Activated CD8-positive, alpha-beta memory T cell treated with anti-CD3 and anti-CD28 coated beads, Interleukin-2, amount 10 ng/mL, durations not matched to agents 7 days and 5 days (primary cell): Measurements from ENCODE around the gene TFF1. TPM values are rescaled to one million over a fixed set of nuclear protein-coding genes. Genes with fewer than 3 reads are reported as not detected.

Experiments
- ATAC-seq: fragments of 150-1000 bp; cut with Tn5 transposase; one replicate; pipeline ENCODE4 v1.10.0; 2021; ENCODE audit warnings: moderate library complexity
- CTCF ChIA-PET: fragments of 350-600 bp; sonication (Branson Sonifier 250); formaldehyde crosslinking; loops from one replicate; lab custom pipeline; 2021; ENCODE audit warnings: antibody characterized with exemption; lab: Charles Lee
- DNase-seq: peaks from one replicate; pipeline ENCODE4 v3.0.0-alpha.2; 2020
- H3K27ac Mint-ChIP-seq: one replicate; pipeline ENCODE4 v1.8.0; 2021; ENCODE audit warnings: mild to moderate bottlenecking, mixed read lengths
- H3K27me3 Mint-ChIP-seq: one replicate; pipeline ENCODE4 v1.8.0; 2021; ENCODE audit warnings: mixed read lengths
- H3K36me3 Mint-ChIP-seq: one replicate; pipeline ENCODE4 v1.8.0; 2021; ENCODE audit warnings: mild to moderate bottlenecking, mixed read lengths
- H3K4me1 Mint-ChIP-seq: one replicate; pipeline ENCODE4 v1.8.0; 2021; ENCODE audit warnings: mixed read lengths
- H3K4me3 Mint-ChIP-seq: one replicate; pipeline ENCODE4 v1.8.0; 2021; ENCODE audit warnings: mild to moderate bottlenecking, moderate library complexity, mixed read lengths
- H3K9me3 Mint-ChIP-seq: one replicate; pipeline ENCODE4 v1.8.0; 2022; ENCODE audit warnings: low read depth, mixed read lengths
- total RNA-seq, 2 experiments: library from RNA; stranded (reverse); gene quantifications; one replicate each; pipeline ENCODE4 v1.2.3, GENCODE V29; 2021

The TFF1 gene
- total RNA-seq, 2 experiments from 2014 or later = not detected

DNA sequence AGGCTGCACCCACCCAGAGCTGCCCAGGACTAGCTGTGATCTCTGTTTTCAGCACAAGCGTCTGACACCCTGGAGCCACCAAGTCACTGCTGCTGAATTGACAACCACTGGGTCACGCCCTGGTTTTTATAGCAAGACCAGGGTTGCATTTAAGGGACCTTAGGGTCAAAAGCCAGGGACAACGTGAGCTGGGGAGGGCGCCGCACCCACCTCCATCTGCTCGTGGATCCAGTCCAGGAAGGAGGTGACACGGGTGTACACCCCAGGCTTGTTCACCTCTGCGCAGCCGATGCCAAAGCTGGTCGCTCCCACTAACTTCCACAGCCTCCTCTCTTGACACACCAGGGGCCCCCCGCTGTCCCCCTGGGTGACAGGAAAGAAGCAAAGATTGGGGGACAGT is 9.2 kb upstream of the TFF1 start:
- no peak overlapping the region for H3K4me3 Mint-ChIP-seq

DNA sequence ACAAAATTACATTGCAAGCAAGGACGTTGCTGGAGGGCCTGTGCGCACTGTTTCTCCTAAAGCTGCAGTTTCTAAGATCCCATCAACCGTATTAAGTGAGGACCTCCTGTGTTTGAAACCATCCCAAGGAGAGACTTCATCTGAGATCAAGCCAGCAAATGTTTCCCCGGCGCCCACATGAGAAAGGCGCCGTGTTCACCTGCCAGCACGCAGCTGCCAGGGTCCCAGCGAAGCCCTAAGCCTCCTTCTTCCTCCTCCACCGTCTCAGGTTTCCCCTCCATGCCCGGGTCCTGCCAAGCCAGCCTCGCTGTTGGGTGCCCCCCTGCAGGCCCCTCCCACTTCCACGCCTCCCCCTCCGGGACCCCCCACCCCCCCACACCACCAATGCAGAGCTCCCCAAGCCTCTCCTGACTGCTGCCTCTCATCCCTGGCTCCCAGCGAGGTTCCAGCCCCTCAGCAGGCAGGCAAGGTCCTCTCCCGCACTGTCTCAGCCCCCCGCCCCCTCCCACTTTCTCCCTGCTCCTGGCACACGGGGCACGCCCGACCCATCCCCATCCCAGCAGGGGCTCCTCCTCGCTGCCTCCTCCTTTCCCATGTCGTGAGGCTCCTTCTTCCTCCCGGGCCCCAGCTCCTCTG is 8.6 kb upstream of the TFF1 start:
- ATAC-seq (peak; percentile 37), DNase-seq (no peak)
- peaks cover 25% of the 10 kb centered on the region for H3K4me1 Mint-ChIP-seq
- no peaks in the 10 kb centered on the region for H3K9me3 Mint-ChIP-seq
- H3K36me3 Mint-ChIP-seq = peaks cover 3% of the 10 kb centered on the region
- H3K27ac Mint-ChIP-seq = peak overlapping the region; percentile 73
- no peaks in the 10 kb centered on the region for H3K27me3 Mint-ChIP-seq
- CTCF ChIA-PET = interaction anchor here (0.7 to 1.9 kb wide), 5 partner anchors 17 to 229 kb away, joined by 3 to 9 read pairs (median 3); no protein-coding TSS in a partner anchor
- no peak overlapping the region for H3K4me3 Mint-ChIP-seq

More for the DNA sequence above, 9.2 kb upstream of the TFF1 start:
- CTCF ChIA-PET = interaction anchor here (1.0 to 1.9 kb wide), 3 partner anchors 17 to 230 kb away, joined by 3 to 9 read pairs (median 3); no protein-coding TSS in a partner anchor
- H3K36me3 Mint-ChIP-seq = peaks cover 3% of the 10 kb centered on the region
- no peaks in the 10 kb centered on the region for H3K9me3 Mint-ChIP-seq
- ATAC-seq = no peak
- DNase-seq = no peak
- no peaks in the 10 kb centered on the region for H3K27me3 Mint-ChIP-seq
- H3K4me1 Mint-ChIP-seq = peaks cover 25% of the 10 kb centered on the region
- H3K27ac Mint-ChIP-seq = no peak overlapping the region

DNA sequence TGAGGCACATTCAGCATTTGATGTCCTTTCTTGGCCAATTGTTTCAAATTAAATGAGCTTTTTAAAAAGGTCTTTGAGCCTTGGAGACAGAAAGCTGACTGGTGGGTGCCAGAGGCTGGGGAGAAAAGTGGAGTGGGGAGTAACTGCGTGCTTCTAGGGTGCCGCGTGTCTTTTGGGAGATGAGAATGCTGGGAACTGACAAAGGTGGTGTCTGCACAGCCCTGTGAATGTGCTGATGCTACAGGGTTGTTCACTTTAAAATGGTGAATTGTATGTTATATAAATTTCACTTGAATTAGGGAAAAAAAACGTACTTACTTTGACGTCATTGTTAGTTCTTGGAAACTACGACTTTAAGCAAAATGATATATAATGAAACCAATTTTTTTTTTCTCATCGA is 8.1 kb upstream of the TFF1 start:
- no peak for DNase-seq
- peak; percentile 35 for ATAC-seq
- Mint-ChIP-seq H3K36me3 (peaks cover 3% of the 10 kb centered on the region), H3K9me3 (no peaks in the 10 kb centered on the region), H3K27ac (peak overlapping the region; percentile 73), H3K4me1 (peaks cover 25% of the 10 kb centered on the region), H3K27me3 (no peaks in the 10 kb centered on the region), H3K4me3 (no peak overlapping the region)
- CTCF ChIA-PET = interaction anchor here (0.7 to 1.9 kb wide), 3 partner anchors 29 to 152 kb away, joined by 3 to 9 read pairs (median 3); no protein-coding TSS in a partner anchor

DNA sequence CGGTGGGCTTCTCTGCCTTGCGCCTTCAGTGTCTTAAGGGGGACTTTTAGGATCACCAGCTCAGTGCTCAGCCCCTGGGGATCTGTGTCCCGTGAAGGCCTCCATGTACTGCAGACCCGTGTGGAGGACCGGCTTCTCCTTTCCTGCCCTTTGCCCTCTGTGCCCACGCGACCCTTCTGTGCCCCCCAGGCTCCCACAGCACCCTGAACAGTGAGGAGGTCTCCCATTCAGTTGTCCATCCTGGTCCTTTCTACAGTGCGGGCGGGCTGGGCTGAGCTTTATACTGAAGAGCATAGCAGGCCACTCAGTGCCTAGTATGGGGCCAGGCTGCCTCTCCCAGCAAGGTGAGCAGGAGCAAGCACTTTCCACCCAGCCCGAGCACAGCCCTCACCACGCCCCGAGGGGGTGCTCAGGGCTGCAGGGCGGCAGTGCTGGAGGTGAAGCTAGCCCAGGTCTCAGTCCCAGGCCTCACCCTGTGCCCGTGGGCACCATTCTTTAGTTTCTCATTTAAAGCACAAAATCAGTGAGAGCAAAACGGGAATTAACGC is 7.6 kb upstream of the TFF1 start:
- Mint-ChIP-seq H3K4me1 (peaks cover 25% of the 10 kb centered on the region), H3K27ac (peak overlapping the region; percentile 73), H3K9me3 (no peaks in the 10 kb centered on the region), H3K4me3 (no peak overlapping the region), H3K27me3 (no peaks in the 10 kb centered on the region), H3K36me3 (peaks cover 3% of the 10 kb centered on the region)
- ATAC-seq = peak; percentile 32
- no peak for DNase-seq
- CTCF ChIA-PET = interaction anchor here (0.7 to 1.9 kb wide), 5 partner anchors 29 to 153 kb away, joined by 3 to 9 read pairs (median 3); no protein-coding TSS in a partner anchor

GRCh38 chr21:42373196-42373907 is 7.0 kb upstream of the TFF1 start:
- no peaks in the 10 kb centered on the region for H3K9me3 Mint-ChIP-seq
- H3K4me1 Mint-ChIP-seq = peaks cover 26% of the 10 kb centered on the region
- peak overlapping the region; percentile 73 for H3K27ac Mint-ChIP-seq
- no peaks in the 10 kb centered on the region for H3K27me3 Mint-ChIP-seq
- DNase-seq (peak; percentile 66), ATAC-seq (peak; percentile 70)
- H3K4me3 Mint-ChIP-seq = no peak overlapping the region
- peaks cover 3% of the 10 kb centered on the region for H3K36me3 Mint-ChIP-seq
- CTCF ChIA-PET = interaction anchor here (1.0 kb wide), 2 partner anchors 40 to 51 kb away, joined by 3 to 5 read pairs; no protein-coding TSS in a partner anchor

DNA sequence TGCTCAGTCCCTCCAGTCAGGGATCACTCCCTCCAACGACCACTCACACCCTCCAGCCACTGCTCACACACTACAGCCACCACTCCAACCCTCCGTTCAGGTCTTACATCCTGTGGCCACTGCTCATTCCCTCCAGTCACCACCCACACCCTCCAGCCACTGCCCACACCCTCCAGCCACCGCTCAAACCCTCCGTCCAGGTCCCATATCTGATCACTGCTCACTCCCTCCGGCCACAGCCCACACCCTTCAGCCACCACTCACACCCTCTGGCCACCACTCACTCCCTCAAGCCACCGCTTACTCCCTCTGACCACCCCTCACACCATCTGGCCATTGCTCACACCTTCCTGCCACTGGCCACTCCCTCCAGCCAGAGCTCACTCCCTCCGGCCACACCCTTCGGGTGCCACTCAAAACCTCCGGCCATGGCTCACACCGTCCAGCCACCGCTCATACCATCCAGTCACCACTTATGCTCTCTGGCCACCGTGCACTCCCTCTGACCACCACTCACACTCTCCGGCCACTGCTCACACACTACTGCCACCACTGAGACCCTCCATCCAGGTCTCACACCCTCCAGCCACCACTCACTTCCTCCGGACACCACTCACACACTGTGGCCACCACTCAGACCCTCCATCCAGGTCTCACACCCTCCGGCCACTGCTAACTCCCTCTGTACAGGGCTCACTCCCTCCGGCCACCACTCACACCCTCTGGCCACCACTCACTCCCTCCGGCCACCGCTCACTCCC is 4.7 kb upstream of the TFF1 start:
- DNase-seq (no peak), ATAC-seq (no peak)
- no peaks in the 10 kb centered on the region for H3K9me3 Mint-ChIP-seq
- no peak overlapping the region for H3K4me3 Mint-ChIP-seq
- no peaks in the 10 kb centered on the region for H3K27me3 Mint-ChIP-seq
- CTCF ChIA-PET = interaction anchor here (1.9 kb wide), 1 partner anchor 11 kb away, joined by 5 read pairs; no protein-coding TSS in a partner anchor
- H3K36me3 Mint-ChIP-seq = peaks cover 3% of the 10 kb centered on the region
- peaks cover 31% of the 10 kb centered on the region for H3K4me1 Mint-ChIP-seq
- peak overlapping the region; percentile 37 for H3K27ac Mint-ChIP-seq

- H3K36me3 Mint-ChIP-seq = peaks cover 3% of the 10 kb centered on the region
- no peaks in the 10 kb centered on the region for H3K9me3 Mint-ChIP-seq
- DNase-seq = no peak
- CTCF ChIA-PET = no interaction called here
- H3K4me3 Mint-ChIP-seq = no peak overlapping the region
- H3K27ac Mint-ChIP-seq = no peak overlapping the region
- no peak for ATAC-seq
- no peaks in the 10 kb centered on the region for H3K27me3 Mint-ChIP-seq
- H3K4me1 Mint-ChIP-seq = peaks cover 27% of the 10 kb centered on the region
These were observed 3.5 kb upstream of the TFF1 start for GRCh38 chr21:42369821-42370220.

DNA sequence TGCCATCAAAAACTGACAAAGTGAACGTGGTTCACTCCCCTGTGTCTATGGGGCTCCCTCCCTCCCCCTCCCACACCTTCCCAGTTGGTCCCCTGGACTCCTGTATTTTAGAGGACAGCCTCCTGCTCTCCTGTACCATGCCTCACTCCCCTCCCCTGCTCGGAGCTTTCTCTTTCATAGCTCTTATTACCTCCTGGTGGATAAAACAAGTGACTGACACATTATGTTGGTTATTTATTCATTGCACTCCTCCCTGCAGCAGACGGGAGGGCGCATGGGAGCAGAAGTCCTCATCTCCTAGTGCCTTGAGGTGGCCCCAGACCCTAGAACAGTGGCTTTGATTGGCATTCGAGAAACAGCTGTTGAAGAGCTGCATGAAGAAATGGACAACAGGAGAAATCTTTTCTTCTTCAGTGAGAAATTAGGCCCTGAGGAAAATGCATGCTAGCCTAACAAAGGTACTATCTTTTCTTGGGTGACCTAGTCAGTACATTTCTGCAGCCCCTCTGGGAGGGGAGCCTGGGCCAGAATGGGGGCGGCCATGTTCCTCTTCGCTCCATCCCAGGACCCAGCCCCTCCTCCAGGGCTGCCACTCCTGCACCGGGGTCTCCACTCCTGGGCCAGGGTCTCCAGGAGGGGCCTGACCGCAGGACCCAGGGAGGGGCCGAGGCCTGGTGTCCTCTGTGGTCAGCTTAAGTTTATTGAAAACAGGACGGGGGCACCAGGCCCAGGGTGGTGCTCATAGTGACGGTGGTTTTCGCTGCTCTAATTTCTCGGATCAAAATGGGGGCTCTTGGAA is 1.2 kb upstream of the TFF1 start:
- Mint-ChIP-seq H3K9me3 (no peaks in the 10 kb centered on the region), H3K27ac (no peak overlapping the region), H3K4me1 (peaks cover 12% of the 10 kb centered on the region), H3K27me3 (peaks cover 10% of the 10 kb centered on the region), H3K36me3 (peaks cover 3% of the 10 kb centered on the region), H3K4me3 (no peak overlapping the region)
- CTCF ChIA-PET = interaction anchor here (0.8 to 1.9 kb wide), 4 partner anchors 14 to 57 kb away, joined by 3 to 5 read pairs (median 4); no protein-coding TSS in a partner anchor
- no peak for ATAC-seq
- DNase-seq = no peak

DNA sequence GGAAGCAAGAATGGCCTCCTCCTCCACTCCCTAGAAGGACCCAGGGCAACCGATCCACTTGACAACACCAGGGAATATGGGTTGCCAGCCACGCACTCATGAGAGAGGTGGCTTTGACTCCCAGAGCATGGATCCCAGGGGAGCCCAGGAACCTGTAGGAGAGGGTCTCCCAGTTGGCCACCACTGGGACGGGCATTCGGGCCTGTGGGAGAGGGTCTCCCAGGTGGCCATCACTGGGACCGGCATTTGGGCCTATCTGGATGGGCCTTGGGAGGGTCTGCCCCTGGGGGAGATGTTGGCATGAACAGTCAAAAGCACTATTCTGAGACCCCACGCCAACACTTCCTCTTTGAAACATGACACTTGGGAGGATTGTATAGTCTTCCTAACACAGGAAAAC is 565 bp downstream of the TFF1 start:
- peaks cover 14% of the 10 kb centered on the region for H3K27me3 Mint-ChIP-seq
- no peaks in the 10 kb centered on the region for H3K9me3 Mint-ChIP-seq
- H3K4me1 Mint-ChIP-seq = peaks cover 11% of the 10 kb centered on the region
- DNase-seq = no peak
- CTCF ChIA-PET = interaction anchor here (1.5 kb wide), 1 partner anchor 28 kb away, joined by 3 read pairs; no protein-coding TSS in a partner anchor
- H3K36me3 Mint-ChIP-seq = no peaks in the 10 kb centered on the region
- H3K4me3 Mint-ChIP-seq = no peak overlapping the region
- no peak overlapping the region for H3K27ac Mint-ChIP-seq
- no peak for ATAC-seq

DNA sequence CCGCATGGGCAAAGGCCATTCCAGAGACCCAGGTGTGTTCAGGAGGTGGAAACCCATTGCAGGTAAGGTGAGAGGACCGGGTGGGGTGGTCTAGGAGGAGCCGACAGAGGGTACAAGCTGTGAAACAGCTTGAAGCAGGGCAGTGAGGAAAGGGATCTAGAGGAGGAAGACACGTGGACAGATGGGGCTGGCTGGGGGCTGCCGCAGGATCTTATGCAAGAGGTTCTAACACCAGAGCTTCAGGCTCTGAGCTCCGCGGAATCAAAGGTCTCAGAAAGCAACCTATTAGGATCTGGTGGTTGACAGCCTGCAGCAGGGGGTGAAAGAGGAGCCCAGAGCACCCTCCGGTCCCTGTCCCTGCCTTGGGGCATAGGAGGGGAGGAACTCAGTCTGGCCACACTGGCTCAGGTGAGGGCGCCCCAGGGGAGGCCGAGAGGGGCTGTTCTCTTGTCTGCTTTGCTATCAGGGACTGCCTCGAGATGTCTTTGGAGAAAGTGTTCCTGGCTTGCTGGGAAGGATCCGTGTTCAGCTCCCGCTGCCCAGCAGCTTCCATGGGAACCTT is 1.9 kb downstream of the TFF1 start:
- no peak overlapping the region for H3K27ac Mint-ChIP-seq
- CTCF ChIA-PET = interaction anchor here (1.5 to 2.4 kb wide), 2 partner anchors 27 to 54 kb away, joined by 3 to 6 read pairs; no protein-coding TSS in a partner anchor

DNA sequence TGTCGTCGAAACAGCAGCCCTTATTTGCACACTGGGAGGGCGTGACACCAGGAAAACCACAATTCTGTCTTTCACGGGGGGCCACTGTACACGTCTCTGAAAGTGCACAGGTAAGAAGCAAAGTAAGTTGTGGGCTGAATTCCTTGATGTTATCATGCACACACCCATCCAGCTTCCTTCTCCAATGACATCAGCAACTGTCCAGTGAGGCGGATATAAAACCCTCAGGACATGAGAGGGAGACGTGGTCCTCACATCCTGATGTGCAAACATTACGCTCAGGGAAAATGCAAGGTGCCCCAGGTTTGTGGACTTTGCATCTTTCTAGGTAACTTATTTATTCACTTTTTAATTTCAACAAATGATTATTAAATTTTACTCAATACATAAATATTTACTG is 3.0 kb downstream of the TFF1 start:
- H3K27me3 Mint-ChIP-seq = peaks cover 14% of the 10 kb centered on the region
- H3K36me3 Mint-ChIP-seq = peaks cover 1% of the 10 kb centered on the region
- DNase-seq (no peak), ATAC-seq (no peak)
- peaks cover 9% of the 10 kb centered on the region for H3K4me1 Mint-ChIP-seq
- H3K4me3 Mint-ChIP-seq = no peak overlapping the region
- CTCF ChIA-PET = interaction anchor here (0.7 to 2.4 kb wide), 2 partner anchors 53 to 532 kb away, joined by 3 to 6 read pairs; no protein-coding TSS in a partner anchor
- H3K9me3 Mint-ChIP-seq = no peaks in the 10 kb centered on the region
- H3K27ac Mint-ChIP-seq = no peak overlapping the region

More for the DNA sequence above, 1.9 kb downstream of the TFF1 start:
- peaks cover 11% of the 10 kb centered on the region for H3K4me1 Mint-ChIP-seq
- no peak overlapping the region for H3K4me3 Mint-ChIP-seq
- H3K9me3 Mint-ChIP-seq = no peaks in the 10 kb centered on the region
- H3K27me3 Mint-ChIP-seq = peaks cover 14% of the 10 kb centered on the region
- DNase-seq (no peak), ATAC-seq (no peak)
- peaks cover 1% of the 10 kb centered on the region for H3K36me3 Mint-ChIP-seq

GRCh38 chr21:42362700-42363099 is 3.6 kb downstream of the TFF1 start:
- H3K27ac Mint-ChIP-seq = no peak overlapping the region

More at GRCh38 chr21:42362700-42363099, 3.6 kb downstream of the TFF1 start:
- Mint-ChIP-seq H3K27me3 (peaks cover 14% of the 10 kb centered on the region), H3K36me3 (peaks cover 1% of the 10 kb centered on the region), H3K9me3 (no peaks in the 10 kb centered on the region), H3K4me1 (peaks cover 4% of the 10 kb centered on the region), H3K4me3 (no peak overlapping the region)
- CTCF ChIA-PET = interaction anchor here (2.4 kb wide), 1 partner anchor 53 kb away, joined by 6 read pairs; no protein-coding TSS in a partner anchor
- ATAC-seq = no peak
- DNase-seq = no peak
